Head of caudate nucleus (tissue), 42 donors: Measurements from ENCODE around the gene DUS1L.
"Not testable (repeated sequence)": the region's sequence is repeated elsewhere in the genome, so short reads cannot be mapped to it uniquely, and the experiment has no call there.

Experiments used
- DNase-seq, 42 donors: peaks; one replicate each; pipeline versions ENCODE4 v3.0.0 to v3.0.0-alpha.2; 2020 to 2021; ENCODE audit warnings: mixed read lengths in 7 of 42
- intact Hi-C: fragments of 100-400 bp; cut with DNase I; formaldehyde crosslinking; loops from one replicate; pipeline ENCODE4 v1.15.0; 2022

Gene DUS1L

DNA sequence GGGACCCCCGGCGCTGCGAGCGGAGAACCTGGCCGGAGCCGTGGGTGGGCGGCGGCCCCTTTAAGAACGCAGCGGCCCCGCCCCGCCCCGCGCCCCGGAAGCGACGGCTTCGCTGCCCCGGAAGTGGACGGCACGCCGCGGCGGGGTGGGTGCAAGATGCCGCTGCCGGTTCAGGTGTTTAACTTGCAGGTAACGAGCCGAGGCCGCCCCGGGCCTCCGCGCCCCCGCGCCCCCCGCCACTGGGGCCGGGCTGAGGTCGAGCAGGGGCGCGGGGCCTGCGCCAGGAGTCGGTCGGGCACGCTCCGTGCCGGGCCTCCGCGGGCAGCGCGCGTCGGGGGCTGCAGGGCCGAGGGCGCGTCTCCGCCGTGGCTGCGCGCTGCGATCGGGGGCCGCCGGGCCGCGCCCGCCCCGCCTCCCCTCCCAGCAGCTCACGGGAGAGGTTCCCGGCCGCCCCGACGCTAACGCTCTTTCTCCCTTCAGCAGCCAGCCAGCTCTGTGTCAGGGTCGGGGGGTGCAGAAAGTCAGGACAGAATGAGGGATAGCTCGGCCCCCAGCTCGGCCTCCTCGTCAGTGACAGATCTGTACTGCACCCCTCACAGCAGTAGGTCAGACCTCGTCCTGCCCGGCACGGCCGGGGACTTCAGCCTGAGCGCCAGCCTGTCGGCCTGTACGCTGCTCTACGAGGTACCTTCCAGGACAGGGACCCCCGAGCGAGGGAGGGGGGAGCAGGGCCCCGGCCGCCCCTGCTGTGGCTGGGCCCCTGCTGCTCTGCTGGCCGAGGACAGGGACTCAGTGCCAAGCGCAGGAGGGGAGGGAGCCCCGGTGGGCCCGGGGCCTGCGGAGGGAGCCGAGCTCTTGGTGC lies 13.6 kb downstream of the DUS1L start, which contains the start of the genes GPS1 and RFNG:
TSS of gene GPS1 (plus strand) at position 123 of the 862 bp plus-strand sequence. CDS start at position 157, 34 bp downstream.
TSS of gene RFNG (minus strand) at position 36 of the 862 bp plus-strand sequence. CDS start 45 bp downstream, outside the sequence.
- peak; percentile 60 to 93 (median 86) for DNase-seq
- intact Hi-C loops: no loop called here

DNA sequence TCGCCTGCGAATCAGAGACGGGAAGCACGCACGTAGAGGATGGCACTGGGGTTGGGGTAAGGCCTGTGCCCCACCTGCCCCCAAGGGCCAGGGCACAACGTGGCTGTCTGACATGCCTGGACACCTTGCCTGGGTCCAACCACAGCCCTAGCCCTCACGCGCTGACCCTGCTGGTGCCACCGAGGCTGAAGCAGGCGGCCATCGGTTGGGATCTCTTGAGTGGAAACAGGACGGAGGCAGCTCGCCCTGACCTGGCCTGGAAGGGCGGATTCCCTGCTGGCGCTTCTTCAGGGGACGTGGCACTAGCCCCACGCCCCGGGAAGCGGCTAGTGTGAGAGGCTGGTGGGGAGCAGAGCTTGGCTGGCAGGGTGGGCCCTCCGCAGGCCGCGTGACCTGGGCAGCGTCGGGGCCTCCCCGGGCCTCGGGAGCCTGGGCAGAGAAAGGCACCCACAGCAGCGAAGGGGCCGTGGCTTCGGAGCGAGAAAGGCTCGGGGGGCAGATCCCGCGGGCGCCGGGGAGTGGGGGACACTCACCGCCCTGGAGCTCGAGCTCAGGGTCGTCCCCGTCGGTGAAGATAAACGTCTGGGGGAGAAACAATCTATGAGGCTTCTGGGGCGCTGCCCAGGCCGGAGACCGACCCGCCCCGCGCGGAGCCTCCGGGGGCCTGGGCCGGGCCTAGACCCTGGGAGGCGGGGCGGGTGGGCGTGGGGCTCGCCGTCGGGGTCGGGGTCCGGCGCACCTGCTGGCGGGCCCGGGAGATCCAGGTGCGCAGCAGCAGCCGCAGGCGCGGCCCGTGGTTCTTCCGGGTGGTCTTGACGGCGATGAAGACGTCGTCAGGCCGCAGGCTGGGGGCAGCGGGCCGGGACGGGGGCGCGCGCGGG lies 14.6 kb downstream of the DUS1L start:
- no peak for DNase-seq
- intact Hi-C loops: no loop called here

DNA sequence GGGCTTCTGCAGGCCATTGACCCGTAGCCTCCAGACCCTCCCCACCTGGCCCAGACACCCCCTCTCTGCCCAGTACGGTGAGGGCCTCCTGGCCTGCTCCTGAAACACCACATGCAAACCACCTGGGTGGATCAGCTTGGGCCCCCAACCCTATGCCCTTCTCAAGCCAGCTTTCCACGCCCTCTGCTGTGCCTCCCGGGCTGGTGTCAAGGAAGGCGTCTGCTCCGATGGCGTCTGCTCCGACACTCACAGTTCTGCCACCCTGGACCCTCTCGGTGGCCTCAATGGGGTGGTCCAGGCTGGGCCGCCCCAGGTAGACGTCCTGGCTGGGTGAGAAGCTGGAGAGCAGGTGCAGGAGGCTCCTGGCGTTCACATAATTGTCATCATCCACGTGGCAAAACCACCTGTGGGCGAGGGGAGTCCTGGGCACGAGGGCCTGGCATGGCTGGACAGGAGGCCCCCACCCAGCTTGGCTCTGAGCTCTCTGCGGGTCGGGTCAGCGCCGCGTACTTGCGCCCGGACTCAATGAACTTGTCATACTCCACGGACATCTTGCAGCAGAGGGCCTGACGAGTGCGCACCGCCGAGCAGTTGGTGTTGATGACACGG lies 15.3 kb downstream of the DUS1L start:
- intact Hi-C loops: no loop called here
- no peak for DNase-seq

DNA sequence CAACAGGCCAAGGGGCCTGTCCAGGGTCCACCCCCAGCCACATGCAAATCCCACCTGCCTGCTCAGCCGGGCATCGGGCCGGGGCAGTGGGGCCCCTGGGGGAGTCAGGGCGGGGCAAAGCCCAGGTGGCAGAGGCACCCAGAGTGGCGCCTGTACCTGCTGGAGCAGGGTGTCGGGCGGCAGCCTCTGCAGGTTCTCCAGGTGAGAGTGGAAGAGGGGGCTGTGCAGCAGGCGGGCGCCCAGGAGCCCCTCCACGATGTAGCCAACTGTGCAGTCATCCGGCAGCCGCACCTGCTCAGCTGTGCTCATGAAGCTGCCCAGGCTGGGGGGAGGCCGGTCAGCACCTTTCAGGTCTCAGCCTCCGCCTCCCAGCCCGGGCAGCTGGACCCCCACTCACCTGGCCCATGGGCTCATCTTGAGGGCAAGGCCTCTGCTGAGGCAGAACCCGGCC lies 16.1 kb downstream of the DUS1L start:
- no peak for DNase-seq
- intact Hi-C loops: no loop called here

DNA sequence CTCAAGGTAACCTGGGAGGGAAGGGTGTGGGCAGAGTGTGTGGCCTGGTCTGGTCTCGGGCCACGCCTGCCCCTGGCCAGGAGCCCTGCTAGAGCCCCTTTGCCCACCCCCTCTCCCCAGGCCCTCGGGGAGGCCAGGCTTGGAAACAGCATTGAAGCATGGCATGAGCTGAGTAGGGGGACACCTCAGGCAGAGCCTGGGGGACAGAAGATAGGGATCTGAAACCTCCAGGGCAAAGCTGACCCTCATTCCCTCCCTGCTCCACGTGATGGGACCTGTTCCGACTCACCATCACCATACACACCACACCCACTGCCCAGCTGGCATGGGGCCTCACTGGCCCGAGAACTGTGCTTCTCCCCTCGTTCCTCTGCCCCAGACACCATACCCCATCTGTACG lies 16.5 kb downstream of the DUS1L start:
- no peak for DNase-seq
- intact Hi-C loops: no loop called here

DNA sequence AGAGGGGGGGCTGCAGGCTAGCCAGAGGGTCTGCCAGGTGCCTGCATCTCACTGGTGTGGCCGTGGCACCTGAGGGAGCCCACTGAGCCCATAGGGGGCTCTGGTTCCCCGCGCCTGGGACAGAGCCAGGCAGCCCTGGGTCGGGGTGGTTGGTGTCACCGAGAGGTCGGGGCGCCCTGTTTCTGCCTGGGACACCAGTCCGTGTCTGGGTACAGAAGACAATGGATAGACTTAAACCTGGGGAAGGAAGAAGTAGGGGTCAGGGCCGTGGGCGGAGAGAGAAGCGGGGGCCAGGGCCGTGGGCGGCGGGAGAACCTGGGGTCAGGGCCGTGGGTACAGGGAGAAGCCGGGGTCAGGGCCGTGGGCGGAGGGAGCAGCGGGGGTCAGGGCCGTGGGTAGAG lies 17.0 kb downstream of the DUS1L start:
- intact Hi-C loops: no loop called here
- DNase-seq: no peak

DNA sequence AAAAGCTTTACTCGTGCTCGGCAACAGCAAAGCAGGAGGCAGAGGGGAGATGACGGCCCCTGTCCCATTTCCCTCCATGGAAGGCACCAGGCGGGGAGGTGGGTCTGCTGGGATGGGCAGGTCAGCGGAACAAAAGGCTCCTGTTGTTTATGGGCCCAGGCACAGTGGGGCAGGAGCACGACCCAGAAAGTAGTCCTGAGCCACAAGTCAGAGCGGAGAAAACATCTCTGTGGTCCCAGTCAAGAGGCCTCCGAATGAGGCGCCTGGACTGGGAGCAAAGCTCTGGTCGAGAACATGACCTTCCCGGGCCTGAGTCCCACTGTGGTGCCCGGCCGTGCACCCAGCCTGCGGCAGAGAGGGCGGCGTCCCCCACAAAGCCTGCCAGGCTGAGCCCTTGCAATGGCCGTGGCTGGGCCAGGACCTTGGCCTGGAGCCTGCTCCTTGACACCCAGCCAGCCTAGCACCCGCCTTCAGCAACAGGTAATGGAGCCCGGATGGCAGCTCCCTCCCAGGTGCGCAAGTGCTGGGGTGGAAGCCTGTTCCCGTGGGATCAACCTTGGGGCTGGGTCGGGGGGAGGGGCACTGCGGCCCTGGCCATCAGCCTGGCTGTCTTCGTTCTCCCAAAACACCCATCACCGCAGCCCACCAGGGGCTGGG lies 17.6 kb downstream of the DUS1L start:
- DNase-seq: no peak
- intact Hi-C loops: no loop called here

DNA sequence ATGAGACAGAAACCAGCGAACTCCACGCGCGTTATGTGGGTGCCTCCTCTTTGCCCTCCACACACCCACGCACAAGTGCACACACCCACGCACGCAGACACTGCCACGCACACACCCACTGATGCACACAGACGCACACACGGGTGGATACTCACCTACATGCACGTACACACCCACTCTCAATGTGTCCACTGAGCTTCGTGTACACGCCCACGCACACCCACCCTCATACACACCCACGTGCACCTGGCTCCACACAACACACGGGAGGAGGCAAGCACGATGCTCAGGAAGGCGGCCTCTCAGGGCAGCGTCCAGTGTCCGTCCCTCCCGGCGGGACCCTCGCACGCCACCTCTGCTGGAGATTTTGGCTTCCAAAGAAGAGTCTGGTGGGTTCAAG lies 18.2 kb downstream of the DUS1L start:
- DNase-seq: no peak
- intact Hi-C loops: no loop called here

DNA sequence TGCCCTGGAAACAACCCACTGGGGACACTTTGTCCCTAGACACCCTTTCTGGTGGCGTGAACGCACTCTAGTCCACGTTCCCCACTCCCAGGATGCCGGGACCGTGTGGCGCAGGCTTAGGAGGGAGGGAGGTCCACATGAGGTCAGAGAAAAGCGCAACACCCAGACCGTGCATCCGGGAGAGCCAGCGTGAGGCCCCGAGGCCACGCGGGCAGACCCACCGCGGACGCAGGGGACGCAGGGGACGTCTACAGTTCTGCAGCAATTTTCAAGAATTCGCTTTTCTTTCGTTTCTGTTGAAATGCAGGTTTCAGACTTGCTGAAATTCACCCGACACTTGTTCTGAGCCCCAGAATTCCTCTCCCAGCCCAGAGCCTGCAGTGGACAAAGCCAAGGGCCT lies 18.7 kb downstream of the DUS1L start:
- no peak for DNase-seq
- intact Hi-C loops: no loop called here

DNA sequence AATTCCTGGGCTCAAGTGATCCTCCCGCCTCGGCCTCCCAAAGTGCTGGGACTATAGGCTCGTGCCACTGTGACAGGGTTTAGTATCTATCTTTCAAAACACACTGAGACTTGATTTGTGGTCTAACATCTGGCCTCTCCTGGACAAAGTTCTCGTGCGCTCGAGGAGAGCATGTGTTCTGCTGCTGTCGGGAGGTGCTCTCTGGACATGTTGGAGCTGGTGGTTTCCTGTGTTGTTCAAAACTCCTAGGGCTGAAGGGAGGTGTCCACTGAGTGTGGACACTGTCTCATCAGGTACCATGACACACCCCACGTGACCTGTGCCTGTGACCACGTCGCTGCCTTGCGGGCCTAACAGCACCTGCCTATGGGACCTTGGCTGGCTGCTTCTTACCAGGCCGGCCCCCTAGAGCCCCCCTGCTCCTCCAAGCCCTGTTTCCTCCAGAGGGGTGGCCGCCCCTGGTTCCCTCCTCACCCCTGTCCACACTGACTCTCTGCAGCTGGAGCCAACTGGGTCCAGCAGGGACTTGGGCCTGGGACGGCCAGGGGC lies 19.6 kb downstream of the DUS1L start:
- intact Hi-C loops: no loop called here
- DNase-seq: no peak

DNA sequence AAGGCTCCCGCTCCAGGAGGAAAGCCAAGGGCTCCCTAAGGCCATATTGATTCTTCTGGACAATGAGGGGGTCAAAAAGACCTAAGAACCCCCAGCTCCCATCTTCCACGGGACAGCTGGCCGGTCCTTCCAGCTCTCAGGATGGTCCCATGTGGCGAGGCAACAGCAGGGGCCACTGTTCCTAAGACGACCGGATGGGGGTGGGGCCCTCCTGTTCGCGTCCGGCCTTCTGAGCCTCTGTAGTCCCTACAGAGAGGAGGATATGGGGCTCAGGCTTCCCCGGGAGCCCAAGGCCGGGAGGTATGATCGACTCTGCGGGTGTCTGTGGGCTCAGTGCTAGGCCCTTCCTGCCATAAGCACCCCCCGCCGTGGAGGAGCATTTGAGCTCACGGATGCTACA lies 22.1 kb downstream of the DUS1L start:
- DNase-seq: no peak
- intact Hi-C loops: no loop called here

DNA sequence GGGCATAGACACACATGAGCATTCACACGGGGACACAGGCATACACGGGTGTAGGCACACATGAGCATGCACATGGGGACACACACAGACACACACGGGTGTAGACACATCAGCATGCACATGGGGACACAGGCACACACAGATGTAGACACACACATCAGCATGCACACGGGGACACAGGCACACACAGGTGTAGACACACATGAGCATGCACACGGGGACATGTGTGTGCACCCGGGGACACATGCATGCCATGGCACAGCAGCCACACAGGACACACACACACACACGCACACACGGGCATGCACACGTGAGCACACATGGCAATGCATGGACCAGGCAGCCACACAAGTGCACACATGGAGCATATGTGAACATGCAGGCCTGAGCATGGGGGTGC lies 23.0 kb downstream of the DUS1L start:
- DNase-seq: no peak
- intact Hi-C loops: no loop called here

DNA sequence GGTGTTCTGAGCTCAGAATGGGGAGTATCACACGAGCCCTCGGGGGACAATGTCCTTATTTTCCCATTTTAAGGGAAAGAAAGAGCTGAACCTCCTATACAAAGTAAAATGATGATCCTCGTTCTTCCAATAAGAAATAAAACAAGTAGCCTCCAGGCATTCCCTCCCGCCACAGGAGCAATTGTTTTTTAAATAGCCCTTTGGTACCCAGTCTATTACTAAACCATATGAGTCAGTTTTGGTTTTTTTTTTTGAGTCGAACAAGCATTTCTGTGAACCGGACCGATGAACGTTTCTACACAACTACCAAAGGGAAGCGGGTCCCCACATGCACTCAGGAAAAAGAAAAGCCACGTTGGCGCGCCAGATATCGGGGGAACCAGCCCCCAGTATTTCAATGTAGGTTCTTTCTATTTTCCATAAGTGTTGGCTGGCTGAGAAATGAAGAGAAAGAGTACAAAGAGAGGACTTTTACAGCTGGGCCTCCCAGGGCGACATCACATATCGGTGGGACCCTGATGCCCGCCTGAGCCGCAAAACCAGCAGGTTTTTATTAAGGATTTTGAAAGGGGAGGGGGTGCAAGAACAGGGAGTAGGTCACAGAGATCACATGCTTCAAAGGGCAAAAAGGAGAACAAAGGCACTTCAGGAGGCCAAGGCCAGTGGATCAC lies 24.3 kb downstream of the DUS1L start:
- intact Hi-C loops: no loop called here
- DNase-seq: no peak

DNA sequence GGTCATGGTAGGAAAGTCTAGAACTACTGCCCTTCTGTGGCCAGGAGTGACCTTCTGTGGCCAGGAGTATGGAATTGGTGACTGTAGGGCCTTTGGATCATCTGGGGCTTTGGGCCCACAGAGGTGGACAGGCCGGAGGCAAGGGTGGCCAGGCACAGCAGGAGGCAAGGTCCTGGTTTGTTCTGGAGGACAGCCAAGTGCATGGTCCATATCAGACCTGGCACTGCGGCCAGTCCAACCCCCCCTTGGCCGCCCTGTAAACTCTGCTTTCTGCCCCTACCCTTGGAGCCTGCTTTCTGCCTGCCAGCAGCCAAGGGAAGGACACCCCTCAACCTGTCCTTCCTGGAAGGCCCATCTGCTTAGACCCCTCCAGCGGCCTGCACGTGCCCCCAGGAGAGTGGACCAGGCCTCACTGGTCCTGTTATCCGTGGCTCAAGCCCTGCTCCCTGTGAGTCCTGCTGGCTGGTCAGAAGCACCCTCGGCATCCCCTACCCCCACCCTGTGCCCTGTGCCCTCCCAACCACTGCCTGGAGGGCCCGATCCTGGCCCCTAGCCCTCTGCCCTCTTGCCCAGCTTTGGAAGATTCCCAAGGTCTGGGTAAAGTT lies 25.8 kb downstream of the DUS1L start:
- no peak for DNase-seq
- intact Hi-C loops: no loop called here

DNA sequence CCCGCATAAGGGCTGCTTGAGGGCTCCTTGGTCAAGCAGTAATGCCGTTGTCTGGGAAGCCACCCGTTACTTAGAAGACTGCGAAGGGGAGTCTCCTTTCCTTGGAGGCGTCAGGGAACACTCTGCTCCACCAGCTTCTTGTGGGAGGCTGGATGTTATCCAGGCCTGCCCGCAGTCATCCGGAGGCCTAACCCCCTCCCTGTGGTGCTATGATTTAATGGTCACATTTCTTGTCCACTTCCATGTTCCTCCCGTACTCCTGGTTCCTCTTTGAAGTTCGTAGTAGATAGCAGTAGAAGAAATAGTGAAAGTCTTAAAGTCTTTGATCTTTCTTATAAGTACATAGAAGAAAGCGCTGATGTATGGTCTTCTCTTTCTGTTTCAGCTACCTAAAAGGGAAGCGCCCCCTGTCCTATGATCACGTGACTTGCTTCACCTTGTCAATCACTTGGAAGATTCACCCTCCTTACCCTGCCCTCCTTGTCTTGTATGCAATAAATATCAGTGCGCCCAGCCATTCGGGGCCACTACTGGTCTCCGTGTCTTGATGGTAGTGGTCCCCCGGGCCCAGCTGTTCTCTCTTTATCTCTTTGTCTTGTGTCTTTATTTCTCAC lies 26.7 kb downstream of the DUS1L start:
- intact Hi-C loops, DNase-seq: not testable (repeated sequence)

DNA sequence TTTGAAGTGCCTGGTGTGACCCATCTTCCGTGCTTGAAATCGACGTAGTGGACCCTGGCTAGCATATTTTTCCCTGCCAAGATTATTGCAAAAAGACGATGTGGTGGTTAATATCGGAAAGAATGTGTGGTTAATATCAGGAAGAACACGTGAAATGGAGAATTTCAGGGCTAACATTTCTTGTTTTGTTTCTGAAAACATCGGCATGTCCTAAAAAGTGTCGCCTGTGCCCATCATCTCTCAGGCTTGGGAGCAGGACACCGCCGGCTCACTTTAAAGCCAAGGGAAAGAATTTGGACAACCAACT lies 27.8 kb downstream of the DUS1L start:
- intact Hi-C loops: no loop called here
- peak in 1 of 42 donors; percentile 11 for DNase-seq

DNA sequence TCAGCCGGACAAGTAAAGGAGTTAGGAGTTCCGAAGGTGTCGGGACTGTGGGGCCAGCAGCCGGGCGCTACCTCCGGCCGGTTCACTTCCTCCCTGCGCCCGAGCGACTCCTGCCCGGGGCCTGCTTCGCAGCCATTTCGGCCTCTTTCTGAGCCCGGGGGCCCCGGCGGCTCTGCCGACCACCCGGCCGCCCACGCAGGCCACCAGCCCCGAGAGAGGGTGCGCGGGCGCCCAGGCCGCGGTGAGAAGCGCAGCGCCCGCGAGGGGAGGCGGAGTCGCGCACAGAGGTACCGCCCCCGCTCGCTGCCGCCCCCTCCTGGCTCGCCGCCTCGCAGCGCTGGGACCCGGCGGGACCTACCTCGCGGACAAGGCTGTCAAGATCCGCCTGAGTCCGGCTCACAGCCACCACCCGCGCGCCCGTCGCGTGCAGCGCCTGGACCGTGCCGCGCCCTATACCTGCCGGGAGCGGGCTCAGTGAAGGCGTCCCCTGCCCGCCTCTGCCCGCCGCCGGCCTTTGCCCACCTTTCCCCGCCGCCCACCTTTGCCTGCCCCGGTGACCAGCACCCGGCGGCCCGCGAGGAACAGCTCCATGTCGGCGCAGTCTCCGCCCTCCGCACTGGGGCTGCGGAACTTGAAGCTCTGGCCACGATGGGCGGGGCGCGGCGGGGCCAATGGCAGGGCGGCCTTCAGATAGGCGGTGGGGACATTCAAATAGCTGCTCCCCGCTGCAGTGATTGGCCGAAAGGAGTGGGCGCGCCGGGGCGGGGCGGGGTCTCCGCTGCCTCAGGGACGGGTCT lies 28.3 kb downstream of the DUS1L start, which contains the start of gene DCXR:
TSS of gene DCXR (minus strand) at position 606 of the 797 bp plus-strand sequence. CDS start at position 591, 15 bp downstream.
- peak; percentile 96 to 99 (median 98) for DNase-seq
- intact Hi-C loops: no loop called here
